Hippocampal formation (tissue), 2 donors: ENCODE measurements around the gene HNRNPDL.
"Not testable (repeated sequence)": the region's sequence is repeated elsewhere in the genome, so short reads cannot be mapped to it uniquely, and the experiment has no call there.

Experiments
- DNase-seq, 2 donors: peaks; one replicate each; lab custom pipeline; 2025; lab: John Stamatoyannopoulos, UW

The HNRNPDL gene

GRCh38 chr4:82432596-82432995 lies 2.3 kb upstream of the HNRNPDL start:
- DNase-seq: no peak

DNA sequence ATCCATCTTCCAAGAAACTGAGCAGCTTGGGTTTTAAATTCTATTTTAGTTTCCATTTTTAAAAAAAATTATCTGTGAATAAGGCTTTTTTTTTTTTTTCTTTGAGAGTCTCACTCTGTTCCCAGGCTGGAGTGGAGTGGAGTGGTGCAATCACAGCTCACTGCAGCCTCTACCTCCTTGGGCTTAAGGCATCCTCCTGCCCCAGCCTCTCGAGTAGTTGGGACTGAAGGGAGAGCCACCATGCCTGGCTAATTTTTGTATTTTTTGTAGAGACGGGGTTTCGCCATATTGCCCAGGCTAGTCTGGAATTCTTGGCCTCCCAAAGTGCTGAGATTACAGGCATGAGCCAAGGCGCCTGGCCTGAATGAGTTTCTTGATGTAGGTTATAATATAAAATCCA lies 1.6 kb upstream of the HNRNPDL start:
- DNase-seq: no peak

GRCh38 chr4:82430964-82431745 lies 893 bp upstream of the HNRNPDL start:
- no peak for DNase-seq

GRCh38 chr4:82429728-82430192 lies 502 bp downstream of the HNRNPDL start:
- DNase-seq: peak in 1 of 2 donors; percentile 48

- DNase-seq: peak; percentile 87 to 91
Measured at GRCh38 chr4:82428969-82429727, 1.1 kb downstream of the HNRNPDL start.

GRCh38 chr4:82428526-82428968 lies 1.7 kb downstream of the HNRNPDL start:
- no peak for DNase-seq

DNA sequence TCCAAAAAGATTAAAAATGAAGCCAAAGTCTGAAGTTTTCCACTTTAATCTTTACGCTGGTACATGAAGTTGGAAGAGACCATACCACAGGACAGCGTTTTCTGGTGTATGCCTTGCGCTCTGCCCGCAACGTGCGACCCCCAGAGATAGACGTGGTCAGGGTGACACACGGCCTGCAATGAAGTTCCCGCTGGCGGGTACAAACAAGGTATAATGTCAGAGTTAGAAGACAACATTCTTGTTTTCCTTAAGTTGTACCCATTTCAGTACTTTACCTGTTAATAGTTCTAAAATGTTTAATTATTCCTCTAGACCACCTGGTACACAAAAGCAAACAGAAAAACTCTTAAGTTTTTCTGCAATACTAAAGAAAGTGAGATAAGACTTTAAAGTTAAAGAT lies 4.8 kb downstream of the HNRNPDL start:
- DNase-seq: no peak

DNA sequence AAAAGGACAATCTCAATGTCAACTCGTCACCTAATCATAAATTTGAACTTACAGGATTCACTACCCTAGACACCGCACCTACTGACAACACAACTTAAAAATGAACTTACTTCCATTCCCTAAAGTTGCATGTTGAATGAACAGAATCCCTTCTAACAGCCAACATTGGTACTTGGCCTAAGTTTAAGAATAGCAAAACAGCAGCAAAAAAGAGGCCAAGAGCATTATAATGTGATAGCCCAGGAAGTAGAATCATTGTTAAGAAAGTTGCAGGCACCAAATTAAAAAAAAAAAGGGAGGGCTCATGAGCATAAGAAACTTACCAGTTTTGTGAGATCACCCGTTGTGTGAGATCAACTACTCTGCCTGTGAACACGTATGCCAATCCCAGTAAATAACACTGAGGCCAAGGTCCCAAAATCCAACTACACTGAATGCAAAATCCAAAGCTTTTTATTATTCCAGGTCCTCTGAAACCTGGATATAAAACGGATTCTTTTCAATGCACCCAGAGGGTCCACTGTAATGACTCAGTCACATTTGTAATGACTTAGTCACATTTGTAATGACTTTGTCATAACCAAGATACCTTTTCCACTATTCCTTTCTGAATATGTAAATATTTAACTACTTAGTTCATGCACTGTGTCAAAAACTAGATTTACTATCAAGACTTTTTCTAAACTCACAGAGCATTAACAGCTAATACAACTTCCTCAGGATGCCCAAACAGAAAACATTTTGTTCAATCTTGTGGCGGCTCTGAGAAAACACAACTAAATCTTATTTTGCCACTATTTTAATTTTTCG lies 6.8 kb downstream of the HNRNPDL start:
- no peak for DNase-seq

- no peak for DNase-seq
Measured at GRCh38 chr4:82422616-82423015, 7.6 kb downstream of the HNRNPDL start.

- no peak for DNase-seq
Measured at GRCh38 chr4:82421796-82422560, 8.3 kb downstream of the HNRNPDL start.

- no peak for DNase-seq
Measured at GRCh38 chr4:82419451-82419850, 10.8 kb downstream of the HNRNPDL start.

GRCh38 chr4:82415922-82416365 lies 14.3 kb downstream of the HNRNPDL start:
- DNase-seq: no peak

GRCh38 chr4:82415061-82415460 lies 15.2 kb downstream of the HNRNPDL start:
- not testable (repeated sequence) for DNase-seq

DNA sequence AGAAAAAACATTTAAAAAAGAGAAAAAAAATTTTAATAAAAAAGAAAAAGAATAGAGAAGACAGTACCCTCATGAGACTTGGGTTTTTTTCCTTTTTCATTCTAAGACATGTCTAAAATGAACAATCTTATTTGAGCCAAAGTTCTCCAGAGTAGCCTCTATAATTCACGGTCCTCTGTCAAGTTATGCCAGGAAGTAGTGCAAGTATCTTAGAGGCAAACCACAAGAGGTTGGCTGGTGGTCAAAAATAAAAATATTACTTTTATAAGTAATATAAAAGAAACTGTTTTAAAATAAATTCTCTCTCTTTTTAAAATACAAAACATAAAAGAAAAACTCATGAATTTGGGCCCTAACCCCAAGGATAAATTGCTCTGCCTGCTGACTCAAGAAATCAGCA lies 26.5 kb downstream of the HNRNPDL start:
- DNase-seq: no peak

DNA sequence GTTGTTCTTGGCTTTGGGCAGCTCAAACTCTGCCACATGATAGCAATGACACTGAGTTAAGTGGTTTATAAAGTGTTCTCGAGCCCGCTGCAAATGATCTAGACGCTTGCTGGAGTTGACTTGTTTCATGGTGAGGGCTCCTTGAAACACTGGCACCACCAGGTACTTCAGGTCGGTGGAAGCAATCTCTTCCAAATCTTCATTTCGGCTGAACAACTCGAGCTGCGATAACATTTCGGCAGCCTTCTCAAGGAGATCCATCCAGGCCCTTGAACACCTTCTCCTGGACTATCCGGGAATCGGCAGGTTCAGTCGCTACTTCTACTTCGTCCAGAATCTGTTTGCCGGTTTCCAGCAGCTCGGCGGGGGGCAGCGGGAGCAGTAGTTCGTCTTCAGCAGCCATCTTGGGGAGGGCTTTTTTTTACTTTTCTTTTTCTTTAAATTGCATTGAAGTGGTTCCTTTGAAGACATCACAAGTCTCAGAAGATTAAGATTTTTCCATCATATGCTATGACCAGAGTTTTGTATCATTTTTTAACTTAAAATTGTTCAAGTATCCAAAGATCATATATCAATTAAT lies 28.0 kb downstream of the HNRNPDL start:
- no peak for DNase-seq

GRCh38 chr4:82401600-82401999 lies 28.7 kb downstream of the HNRNPDL start:
- no peak for DNase-seq

GRCh38 chr4:82398263-82398662 lies 32.0 kb downstream of the HNRNPDL start:
- no peak for DNase-seq

DNA sequence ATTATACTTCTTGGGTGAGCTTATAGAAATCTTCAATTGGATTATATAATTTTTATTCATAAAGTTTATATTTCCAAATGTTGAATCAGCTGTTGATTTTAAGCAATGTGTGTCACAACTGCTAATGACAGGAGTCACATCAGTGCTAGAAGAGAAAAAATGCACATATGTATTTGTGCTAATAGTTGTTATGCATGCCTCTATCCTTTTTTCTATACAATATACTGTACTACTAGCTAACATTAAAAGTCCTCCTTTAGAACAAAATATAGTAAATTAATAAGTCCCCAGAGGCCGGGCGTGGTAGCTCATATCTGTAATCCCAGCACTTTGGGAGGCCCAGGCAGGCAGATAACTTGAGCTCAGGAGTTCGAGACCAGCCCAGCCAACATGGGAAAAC lies 32.7 kb downstream of the HNRNPDL start:
- DNase-seq: no peak

GRCh38 chr4:82394896-82395295 lies 35.4 kb downstream of the HNRNPDL start:
- no peak for DNase-seq

- not testable (repeated sequence) for DNase-seq
Measured at GRCh38 chr4:82390061-82390460, 40.2 kb downstream of the HNRNPDL start.

GRCh38 chr4:82388405-82388804 lies 41.9 kb downstream of the HNRNPDL start:
- DNase-seq: peak in 1 of 2 donors; percentile 2
